ENCODE data around the gene CARD11.

CARD11 gene

DNA sequence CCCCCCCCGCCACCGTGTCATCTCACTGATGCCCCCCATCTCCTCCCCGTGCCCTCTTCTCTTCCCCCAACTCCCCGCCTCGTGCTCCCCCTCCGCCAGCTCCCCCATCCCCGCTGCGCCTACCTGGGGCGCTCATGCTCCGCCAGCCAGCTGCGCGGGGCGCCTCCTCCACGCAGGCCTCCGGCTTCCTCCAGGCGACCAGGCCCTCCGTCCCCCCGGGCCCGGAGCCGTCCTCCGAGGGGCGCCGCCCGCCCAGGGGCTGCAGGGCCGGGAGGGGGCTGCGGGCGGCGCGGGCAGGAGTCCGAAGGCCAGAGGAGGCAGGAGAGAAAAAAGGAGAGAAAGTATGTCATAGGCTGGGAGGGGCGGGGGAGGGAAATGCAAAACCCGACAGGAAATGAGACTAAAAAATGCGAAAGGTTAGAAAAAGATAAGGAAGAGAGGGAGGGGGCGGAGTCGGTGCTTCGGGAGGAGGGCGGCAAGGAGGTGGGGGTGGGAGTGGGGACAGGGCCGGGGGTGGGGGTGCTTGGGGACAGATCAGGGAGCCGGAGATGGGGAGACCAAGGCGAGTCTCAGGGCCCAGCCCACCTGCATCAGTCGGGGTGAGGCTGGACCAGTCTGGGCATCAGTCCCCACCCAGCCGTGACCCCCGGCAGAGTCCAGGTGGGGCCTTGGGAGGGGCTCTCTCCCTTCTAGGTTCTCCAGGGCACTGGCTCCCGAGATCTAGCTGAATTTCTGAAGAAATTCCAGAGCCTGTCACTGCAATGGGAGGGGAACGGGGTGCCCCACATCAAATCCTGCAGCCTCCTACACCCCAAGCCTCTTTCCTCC lies at the start of gene CARD11:
Gene CARD11, minus strand, starts transcription at position 324 of the 828 bp plus-strand sequence. CDS start 85,361 bp downstream, outside the sequence.
- H3K36me3 Mint-ChIP-seq = peaks cover 30% of the 10 kb centered on the region
- peaks cover 52% of the 10 kb centered on the region for H3K4me1 Mint-ChIP-seq
- CTCF ChIA-PET = interaction anchor here (0.6 to 2.3 kb wide), 6 partner anchors 19 to 111 kb away, joined by 3 to 10 read pairs (median 4); no protein-coding TSS in a partner anchor
- DNase-seq = peak; percentile 83
- H3K27me3 Mint-ChIP-seq = peaks cover 3% of the 10 kb centered on the region
- peak within 1 kb of the TSS; percentile 90 for H3K4me3 Mint-ChIP-seq
- H3K9me3 Mint-ChIP-seq = no peaks in the 10 kb centered on the region
- peak within 1 kb of the TSS; percentile 93 for H3K27ac Mint-ChIP-seq

DNA sequence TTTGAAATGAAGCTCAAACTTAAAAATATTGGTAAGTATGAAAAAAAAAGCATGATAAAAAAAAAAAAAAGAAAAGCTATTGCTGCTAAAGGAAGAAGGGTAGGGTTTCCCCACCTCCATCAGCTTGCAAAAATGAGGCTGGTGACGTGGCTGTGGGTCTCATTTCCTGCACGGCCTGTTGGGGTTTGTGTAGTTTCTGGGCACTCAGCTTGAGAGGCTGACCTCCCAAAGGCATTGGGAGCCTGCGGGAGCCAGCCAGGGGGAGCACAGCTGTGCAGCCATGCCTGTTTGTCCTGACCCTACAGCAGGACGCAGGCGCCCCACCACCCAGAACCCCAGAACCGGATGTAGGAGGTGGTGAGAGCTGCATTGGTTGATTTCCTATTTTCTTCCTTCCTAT lies 48.8 kb upstream of the CARD11 start:
- H3K27ac Mint-ChIP-seq = peak overlapping the region; percentile 97
- H3K36me3 Mint-ChIP-seq = peaks cover 2% of the 10 kb centered on the region
- peaks cover 73% of the 10 kb centered on the region for H3K4me1 Mint-ChIP-seq
- peak; percentile 86 for DNase-seq
- CTCF ChIA-PET = interaction anchor here (0.7 to 6.8 kb wide), 8 partner anchors 13 to 189 kb away, joined by 3 to 68 read pairs (median 5); no protein-coding TSS in a partner anchor
- H3K27me3 Mint-ChIP-seq = peaks cover 3% of the 10 kb centered on the region
- H3K4me3 Mint-ChIP-seq = peak overlapping the region; percentile 58
- H3K9me3 Mint-ChIP-seq = no peaks in the 10 kb centered on the region

DNA sequence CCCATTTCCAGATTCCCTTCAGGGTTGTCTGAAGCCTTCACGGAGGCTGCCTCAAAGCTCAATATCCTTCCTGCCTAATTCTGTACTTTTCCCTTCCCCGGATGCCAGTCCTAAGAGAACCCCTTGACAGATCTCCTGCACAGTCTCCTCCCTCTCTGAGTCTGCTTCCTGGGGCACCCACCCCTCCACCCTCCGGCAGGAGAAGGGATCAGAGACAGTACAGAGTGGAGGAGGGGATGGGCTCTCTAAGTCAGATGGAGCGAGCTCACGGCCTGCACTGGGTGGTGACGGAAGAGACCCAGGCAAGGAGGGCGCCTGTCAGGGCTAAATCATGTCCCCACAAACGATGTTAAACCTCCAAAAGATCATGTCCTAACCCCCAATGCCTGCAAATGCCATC lies 48.0 kb upstream of the CARD11 start:
- CTCF ChIA-PET = interaction anchor here (0.7 to 6.8 kb wide), 9 partner anchors 9 to 62 kb away, joined by 3 to 68 read pairs (median 6); no protein-coding TSS in a partner anchor
- H3K36me3 Mint-ChIP-seq = peaks cover 2% of the 10 kb centered on the region
- H3K9me3 Mint-ChIP-seq = no peaks in the 10 kb centered on the region

DNA sequence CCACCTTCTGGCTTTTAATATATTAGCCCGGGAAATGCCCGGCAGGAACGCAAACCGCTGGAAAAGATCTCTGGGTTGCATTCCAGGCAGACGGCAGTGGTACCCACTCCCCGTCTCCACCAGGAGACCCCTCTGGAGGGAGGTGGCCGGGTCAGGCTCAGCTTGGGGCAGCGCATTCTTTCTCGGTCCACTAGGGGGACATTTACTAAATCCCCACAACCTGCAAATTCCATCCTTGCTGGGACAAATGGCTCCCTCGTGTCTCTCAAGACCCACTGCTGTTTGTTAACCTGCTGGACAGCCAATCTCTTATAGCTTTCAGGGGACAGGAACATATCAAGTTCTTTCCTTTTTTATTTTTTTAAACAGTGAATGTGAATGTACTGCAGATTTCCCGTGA lies 45.8 kb upstream of the CARD11 start:
- DNase-seq = peak; percentile 38
- H3K36me3 Mint-ChIP-seq = peaks cover 2% of the 10 kb centered on the region
- no peaks in the 10 kb centered on the region for H3K9me3 Mint-ChIP-seq
- no peak overlapping the region for H3K4me3 Mint-ChIP-seq
- peaks cover 49% of the 10 kb centered on the region for H3K4me1 Mint-ChIP-seq
- peaks cover 12% of the 10 kb centered on the region for H3K27me3 Mint-ChIP-seq
- no peak overlapping the region for H3K27ac Mint-ChIP-seq
- CTCF ChIA-PET = interaction anchor here (0.9 to 6.8 kb wide), 9 partner anchors 9 to 224 kb away, joined by 3 to 68 read pairs (median 4); no protein-coding TSS in a partner anchor

More for the DNA sequence above, 48.0 kb upstream of the CARD11 start:
- DNase-seq = no peak
- H3K27ac Mint-ChIP-seq = peak overlapping the region; percentile 97
- peaks cover 11% of the 10 kb centered on the region for H3K27me3 Mint-ChIP-seq
- H3K4me3 Mint-ChIP-seq = peak overlapping the region; percentile 58
- H3K4me1 Mint-ChIP-seq = peaks cover 68% of the 10 kb centered on the region

DNA sequence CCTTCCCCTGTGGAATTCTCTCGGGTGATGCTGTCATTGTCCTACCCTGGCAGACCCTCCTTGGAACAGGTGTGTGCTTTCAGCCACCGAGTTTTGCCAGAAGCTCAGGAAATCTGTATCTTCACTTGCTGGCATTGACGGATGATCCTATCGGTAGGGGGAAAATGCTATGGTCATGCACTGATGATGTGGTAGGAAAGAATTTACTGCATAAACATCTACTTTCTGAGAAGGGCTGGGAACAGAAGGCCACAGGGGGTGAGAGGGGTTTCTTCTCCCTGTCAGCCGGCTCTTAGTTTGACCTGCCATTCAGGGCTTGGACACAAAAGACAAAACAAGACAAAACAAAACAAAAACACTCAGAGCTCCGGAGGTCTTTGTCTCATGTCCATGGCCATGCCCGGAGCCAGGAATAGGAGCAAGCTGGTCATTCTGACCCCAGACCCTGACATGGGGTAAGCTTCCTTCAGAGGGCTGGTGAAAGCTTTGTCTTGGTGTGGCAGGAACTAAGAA lies 43.6 kb upstream of the CARD11 start:
- Mint-ChIP-seq H3K36me3 (peaks cover 2% of the 10 kb centered on the region), H3K4me3 (no peak overlapping the region), H3K27me3 (peaks cover 27% of the 10 kb centered on the region), H3K27ac (no peak overlapping the region), H3K9me3 (no peaks in the 10 kb centered on the region), H3K4me1 (peaks cover 27% of the 10 kb centered on the region)
- no peak for DNase-seq
- CTCF ChIA-PET = no interaction called here

DNA sequence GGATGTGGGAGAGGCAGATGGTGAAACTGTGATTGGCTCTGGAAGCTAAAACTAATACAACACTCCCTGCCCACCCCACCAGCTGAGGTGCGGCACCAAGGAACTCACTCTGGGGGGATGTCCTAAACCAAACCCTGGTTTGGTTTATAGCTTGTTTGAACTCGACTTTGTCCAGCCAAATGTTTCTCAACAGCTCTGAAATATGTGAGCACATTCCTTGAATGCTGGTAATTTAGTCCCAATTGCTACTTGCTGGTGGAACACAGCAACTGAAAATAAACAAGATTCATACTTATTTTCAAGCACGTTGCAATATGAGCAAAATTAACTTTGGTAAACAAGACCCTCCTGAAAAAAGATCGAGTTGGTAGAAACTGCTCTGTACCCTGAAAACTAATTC lies 39.7 kb upstream of the CARD11 start:
- CTCF ChIA-PET = interaction anchor here (2.4 kb wide), 1 partner anchor 7 kb away, joined by 12 read pairs; no protein-coding TSS in a partner anchor
- Mint-ChIP-seq H3K27me3 (peaks cover 27% of the 10 kb centered on the region), H3K36me3 (no peaks in the 10 kb centered on the region), H3K4me3 (no peak overlapping the region), H3K4me1 (no peaks in the 10 kb centered on the region), H3K27ac (no peak overlapping the region), H3K9me3 (peaks cover 6% of the 10 kb centered on the region)
- DNase-seq = no peak

DNA sequence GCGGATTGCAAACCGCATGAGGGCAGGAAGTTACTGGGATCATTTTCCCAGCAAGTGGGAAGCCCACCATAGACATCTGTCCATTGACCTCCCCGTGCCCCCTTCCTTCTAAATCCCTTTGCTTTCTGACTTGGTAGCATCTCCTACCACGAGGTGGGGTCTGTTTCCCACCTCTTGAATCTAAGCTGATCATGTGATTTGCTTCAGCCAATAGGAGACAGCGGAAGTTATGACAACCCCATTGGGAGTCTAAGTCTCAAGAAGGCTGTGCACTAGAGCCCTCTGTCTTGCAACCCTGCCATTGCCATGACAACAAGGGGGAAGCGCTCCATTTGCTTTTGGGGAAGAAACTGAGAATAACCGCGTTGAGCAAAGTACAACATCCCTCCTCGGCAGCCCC lies 39.2 kb upstream of the CARD11 start:
- H3K4me3 Mint-ChIP-seq = no peak overlapping the region
- CTCF ChIA-PET = interaction anchor here (2.4 kb wide), 1 partner anchor 8 kb away, joined by 12 read pairs; no protein-coding TSS in a partner anchor
- H3K9me3 Mint-ChIP-seq = peaks cover 6% of the 10 kb centered on the region
- no peaks in the 10 kb centered on the region for H3K36me3 Mint-ChIP-seq
- H3K4me1 Mint-ChIP-seq = no peaks in the 10 kb centered on the region
- DNase-seq = no peak
- H3K27ac Mint-ChIP-seq = no peak overlapping the region
- peaks cover 29% of the 10 kb centered on the region for H3K27me3 Mint-ChIP-seq

DNA sequence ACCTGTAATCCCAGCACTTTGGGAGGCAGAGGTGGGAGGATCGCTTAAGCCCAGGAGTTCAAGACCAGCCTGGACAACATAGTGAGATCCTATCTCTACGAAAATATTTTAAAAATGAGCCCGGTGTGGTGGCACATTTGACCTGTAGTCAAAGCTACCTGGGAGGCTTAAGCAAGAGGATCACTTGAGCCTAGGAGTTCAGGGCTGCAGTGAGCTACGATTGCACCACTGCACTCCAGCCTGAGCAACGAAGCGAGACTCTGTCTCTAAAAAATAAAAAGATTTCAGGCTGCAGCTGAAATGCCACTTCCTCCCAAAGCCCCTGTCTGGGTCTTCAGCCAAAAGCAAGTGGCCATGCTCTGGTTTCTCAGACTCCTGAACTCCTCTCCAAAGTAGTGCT lies 38.7 kb upstream of the CARD11 start:
- DNase-seq = no peak
- Mint-ChIP-seq H3K27me3 (peaks cover 27% of the 10 kb centered on the region), H3K4me3 (no peak overlapping the region), H3K4me1 (no peaks in the 10 kb centered on the region), H3K9me3 (peaks cover 6% of the 10 kb centered on the region), H3K36me3 (no peaks in the 10 kb centered on the region), H3K27ac (no peak overlapping the region)
- CTCF ChIA-PET = interaction anchor here (1.0 to 2.4 kb wide), 2 partner anchors 8 to 17 kb away, joined by 4 to 12 read pairs; no protein-coding TSS in a partner anchor

DNA sequence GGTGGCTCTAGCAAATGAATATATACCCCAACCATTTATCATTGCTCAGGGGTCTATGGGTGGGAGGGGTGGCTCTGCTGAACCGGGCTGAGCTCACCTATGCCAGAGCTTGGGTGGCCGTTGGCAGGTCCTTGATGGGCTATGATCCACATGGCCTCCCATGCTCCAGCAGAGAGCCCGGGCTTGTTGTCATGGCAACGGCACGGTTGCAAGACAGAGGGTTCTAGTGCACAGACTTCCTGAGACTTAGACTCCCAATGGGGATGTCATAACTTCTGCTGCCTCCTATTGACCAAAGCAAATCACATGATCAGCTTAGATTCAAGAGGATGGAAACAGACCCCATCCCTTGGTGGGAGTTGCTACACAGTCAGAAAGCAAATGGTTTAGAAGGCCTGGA lies 36.4 kb upstream of the CARD11 start:
- CTCF ChIA-PET = no interaction called here
- no peak for DNase-seq
- Mint-ChIP-seq H3K27me3 (peaks cover 26% of the 10 kb centered on the region), H3K9me3 (peaks cover 19% of the 10 kb centered on the region), H3K36me3 (no peaks in the 10 kb centered on the region), H3K4me1 (no peaks in the 10 kb centered on the region), H3K4me3 (no peak overlapping the region), H3K27ac (no peak overlapping the region)

DNA sequence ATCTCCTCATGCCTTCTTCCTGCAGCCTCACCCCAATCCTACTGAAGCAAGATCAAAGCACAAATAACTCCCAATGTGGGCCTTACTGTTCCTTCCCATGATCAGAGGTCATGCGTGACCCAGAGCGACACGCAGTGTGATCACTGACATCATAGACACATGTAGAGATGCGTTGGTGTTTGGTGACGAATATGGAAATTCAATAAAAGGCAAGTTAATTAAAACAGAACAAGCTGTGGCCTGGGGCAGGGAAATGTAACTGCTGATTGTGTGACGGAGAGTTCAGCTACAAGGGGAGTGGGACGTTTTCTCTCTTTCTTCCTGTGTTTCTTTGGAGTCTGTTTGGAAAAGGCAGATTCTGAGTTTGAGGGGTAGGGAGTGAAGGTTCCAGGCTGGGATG lies 34.8 kb upstream of the CARD11 start:
- no peak for DNase-seq
- H3K4me1 Mint-ChIP-seq = no peaks in the 10 kb centered on the region
- H3K4me3 Mint-ChIP-seq = no peak overlapping the region
- H3K27me3 Mint-ChIP-seq = peaks cover 24% of the 10 kb centered on the region
- no peaks in the 10 kb centered on the region for H3K36me3 Mint-ChIP-seq
- H3K27ac Mint-ChIP-seq = no peak overlapping the region
- peaks cover 20% of the 10 kb centered on the region for H3K9me3 Mint-ChIP-seq
- CTCF ChIA-PET = no interaction called here

DNA sequence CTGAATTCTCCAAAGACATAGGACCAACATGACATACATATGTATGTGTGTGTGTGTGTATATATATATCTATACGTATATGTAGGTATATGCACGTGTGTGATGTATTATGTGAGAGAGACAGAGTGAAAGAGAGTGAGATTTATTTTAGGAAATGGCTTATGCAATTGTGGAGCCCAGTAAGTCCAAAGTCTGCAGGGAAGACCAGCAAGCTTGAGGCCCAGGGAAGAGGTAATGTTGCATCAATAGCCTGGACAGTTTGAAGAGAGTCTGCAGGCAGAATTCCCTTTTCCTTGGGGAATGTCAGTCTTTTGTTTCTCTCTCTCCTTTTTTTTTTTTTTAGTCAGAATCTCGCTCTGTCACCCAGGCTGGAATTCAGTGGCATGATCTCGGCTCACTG lies 33.0 kb upstream of the CARD11 start:
- no peak overlapping the region for H3K27ac Mint-ChIP-seq
- no peak overlapping the region for H3K4me3 Mint-ChIP-seq
- H3K4me1 Mint-ChIP-seq = no peaks in the 10 kb centered on the region
- CTCF ChIA-PET = no interaction called here
- H3K9me3 Mint-ChIP-seq = peaks cover 20% of the 10 kb centered on the region
- peaks cover 27% of the 10 kb centered on the region for H3K27me3 Mint-ChIP-seq
- DNase-seq = no peak
- no peaks in the 10 kb centered on the region for H3K36me3 Mint-ChIP-seq

DNA sequence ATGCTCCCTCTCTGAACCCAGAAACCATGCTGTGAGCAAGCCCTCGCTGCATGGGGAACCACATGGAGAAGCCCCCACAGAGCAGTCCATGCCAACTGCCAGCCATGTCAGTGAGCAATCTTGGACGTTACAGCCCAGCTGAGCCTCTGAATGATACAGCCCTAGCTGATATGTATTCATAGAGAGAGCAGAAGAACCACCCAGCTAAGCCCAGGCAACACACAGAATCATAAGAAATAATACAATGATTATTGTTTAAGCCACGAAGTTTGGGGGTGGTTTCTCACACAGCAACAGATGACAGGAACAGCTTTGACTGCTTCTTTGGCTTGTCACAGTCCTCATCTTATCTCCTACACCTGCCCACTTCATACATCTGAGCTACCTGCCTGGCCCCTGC lies 32.5 kb upstream of the CARD11 start:
- no peak for DNase-seq
- peaks cover 24% of the 10 kb centered on the region for H3K9me3 Mint-ChIP-seq
- CTCF ChIA-PET = no interaction called here
- H3K4me3 Mint-ChIP-seq = no peak overlapping the region
- H3K27ac Mint-ChIP-seq = no peak overlapping the region
- H3K27me3 Mint-ChIP-seq = peaks cover 27% of the 10 kb centered on the region
- peaks cover 3% of the 10 kb centered on the region for H3K4me1 Mint-ChIP-seq
- H3K36me3 Mint-ChIP-seq = peaks cover 4% of the 10 kb centered on the region

DNA sequence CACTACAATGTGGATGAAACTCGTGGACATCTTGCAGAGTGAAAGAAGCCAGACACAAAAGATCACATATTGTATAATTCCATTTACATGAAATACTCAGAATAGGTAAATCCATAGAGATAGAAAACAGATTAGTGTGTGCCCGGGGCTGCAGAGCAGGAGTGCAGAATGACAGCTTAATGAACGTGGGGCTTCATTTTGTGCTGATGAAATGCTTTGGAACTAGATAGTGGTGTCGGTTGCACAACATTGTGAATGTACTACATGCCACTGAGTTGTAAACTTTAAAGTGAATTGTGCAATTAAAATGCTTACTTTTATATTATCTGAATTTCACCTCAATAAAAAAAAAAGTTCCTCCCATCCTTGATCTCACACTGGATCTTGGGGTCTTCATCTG lies 31.8 kb upstream of the CARD11 start:
- H3K27ac Mint-ChIP-seq = no peak overlapping the region
- peaks cover 27% of the 10 kb centered on the region for H3K27me3 Mint-ChIP-seq
- peaks cover 3% of the 10 kb centered on the region for H3K4me1 Mint-ChIP-seq
- CTCF ChIA-PET = interaction anchor here (1.1 kb wide), 1 partner anchor 9 kb away, joined by 4 read pairs; no protein-coding TSS in a partner anchor
- H3K36me3 Mint-ChIP-seq = peaks cover 10% of the 10 kb centered on the region
- DNase-seq = no peak
- no peak overlapping the region for H3K4me3 Mint-ChIP-seq
- H3K9me3 Mint-ChIP-seq = peaks cover 32% of the 10 kb centered on the region

DNA sequence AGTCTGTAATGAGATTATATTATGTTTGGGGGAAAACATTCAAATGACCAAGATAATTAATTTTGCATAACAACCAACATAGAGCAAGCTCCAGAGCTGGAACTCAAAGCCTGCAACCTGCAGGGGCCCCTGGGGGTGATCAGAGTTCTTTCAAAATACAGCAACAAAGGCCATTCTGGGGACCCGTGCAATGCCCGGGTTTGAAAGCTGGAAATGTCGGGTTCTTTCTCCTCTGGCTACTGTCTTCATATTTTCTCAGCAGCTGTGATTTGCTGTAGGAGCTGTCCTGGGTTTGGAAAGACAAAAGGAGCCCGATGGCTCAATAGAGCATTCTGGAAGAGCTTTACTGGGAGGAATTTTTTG lies 30.8 kb upstream of the CARD11 start:
- H3K36me3 Mint-ChIP-seq = peaks cover 20% of the 10 kb centered on the region
- no peak overlapping the region for H3K27ac Mint-ChIP-seq
- CTCF ChIA-PET = interaction anchor here (1.1 kb wide), 1 partner anchor 8 kb away, joined by 4 read pairs; no protein-coding TSS in a partner anchor
- peaks cover 12% of the 10 kb centered on the region for H3K4me1 Mint-ChIP-seq
- peaks cover 35% of the 10 kb centered on the region for H3K9me3 Mint-ChIP-seq
- H3K4me3 Mint-ChIP-seq = no peak overlapping the region
- H3K27me3 Mint-ChIP-seq = peaks cover 27% of the 10 kb centered on the region
- no peak for DNase-seq
